Measurements from ENCODE around the gene MRPL12.
A peak's percentile ranks its signal among the peaks of the same experiment; 100 is the strongest.

Gene MRPL12

DNA sequence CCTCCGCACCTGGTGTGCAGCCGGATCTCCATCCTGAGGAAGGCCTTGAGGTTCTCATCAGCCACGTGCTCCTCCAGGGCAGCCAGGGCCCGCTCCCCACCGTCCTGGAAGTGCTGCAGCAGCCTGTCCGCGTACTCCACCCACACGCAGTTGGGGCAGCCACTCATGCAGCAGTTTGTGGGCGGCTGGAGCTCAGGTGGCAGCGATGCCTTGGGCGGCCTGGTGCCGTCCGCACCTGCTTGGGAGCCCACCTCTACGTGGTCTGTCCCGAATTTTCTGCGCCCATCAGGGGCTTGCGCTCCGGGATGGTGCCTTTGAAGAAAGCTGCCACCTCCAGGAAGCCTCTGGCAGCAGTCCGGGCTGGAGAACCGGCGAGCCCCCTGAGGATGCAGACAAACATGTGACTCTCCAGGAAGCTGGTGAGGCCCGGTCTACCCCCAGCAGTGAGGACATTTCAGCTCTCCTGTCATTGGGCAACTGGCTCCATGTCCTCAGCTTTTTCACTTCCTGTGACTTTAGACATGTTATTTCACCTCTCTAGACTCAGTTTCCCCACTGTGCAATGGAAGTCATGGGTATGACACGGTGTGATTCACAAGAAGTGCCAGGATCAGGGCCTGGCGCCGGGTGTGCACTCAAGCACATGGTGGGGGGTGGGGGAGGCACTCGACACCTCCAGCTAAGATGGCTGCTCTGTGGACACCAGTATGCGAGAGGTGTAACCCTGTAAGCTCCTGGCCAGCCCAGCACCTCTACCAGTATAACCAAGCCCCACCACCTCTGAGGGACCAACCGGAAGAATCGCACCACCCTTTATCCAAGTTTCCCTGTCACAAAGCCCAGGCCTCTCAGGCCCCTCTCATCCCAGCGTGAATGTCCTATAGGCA, 37.7 kb upstream of the MRPL12 start:
- TF ChIP-seq, protein P1, sequence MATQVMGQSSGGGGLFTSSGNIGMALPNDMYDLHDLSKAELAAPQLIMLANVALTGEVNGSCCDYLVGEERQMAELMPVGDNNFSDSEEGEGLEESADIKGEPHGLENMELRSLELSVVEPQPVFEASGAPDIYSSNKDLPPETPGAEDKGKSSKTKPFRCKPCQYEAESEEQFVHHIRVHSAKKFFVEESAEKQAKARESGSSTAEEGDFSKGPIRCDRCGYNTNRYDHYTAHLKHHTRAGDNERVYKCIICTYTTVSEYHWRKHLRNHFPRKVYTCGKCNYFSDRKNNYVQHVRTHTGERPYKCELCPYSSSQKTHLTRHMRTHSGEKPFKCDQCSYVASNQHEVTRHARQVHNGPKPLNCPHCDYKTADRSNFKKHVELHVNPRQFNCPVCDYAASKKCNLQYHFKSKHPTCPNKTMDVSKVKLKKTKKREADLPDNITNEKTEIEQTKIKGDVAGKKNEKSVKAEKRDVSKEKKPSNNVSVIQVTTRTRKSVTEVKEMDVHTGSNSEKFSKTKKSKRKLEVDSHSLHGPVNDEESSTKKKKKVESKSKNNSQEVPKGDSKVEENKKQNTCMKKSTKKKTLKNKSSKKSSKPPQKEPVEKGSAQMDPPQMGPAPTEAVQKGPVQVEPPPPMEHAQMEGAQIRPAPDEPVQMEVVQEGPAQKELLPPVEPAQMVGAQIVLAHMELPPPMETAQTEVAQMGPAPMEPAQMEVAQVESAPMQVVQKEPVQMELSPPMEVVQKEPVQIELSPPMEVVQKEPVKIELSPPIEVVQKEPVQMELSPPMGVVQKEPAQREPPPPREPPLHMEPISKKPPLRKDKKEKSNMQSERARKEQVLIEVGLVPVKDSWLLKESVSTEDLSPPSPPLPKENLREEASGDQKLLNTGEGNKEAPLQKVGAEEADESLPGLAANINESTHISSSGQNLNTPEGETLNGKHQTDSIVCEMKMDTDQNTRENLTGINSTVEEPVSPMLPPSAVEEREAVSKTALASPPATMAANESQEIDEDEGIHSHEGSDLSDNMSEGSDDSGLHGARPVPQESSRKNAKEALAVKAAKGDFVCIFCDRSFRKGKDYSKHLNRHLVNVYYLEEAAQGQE (IDR thresholded peaks at IDR 0.05; ENCODE audit: low read depth) = no peak
- TF ChIP-seq NFIC (IDR thresholded peaks at IDR 0.05) = no peak
- TF ChIP-seq CEBPB (IDR thresholded peaks at IDR 0.05) = no peak
- TF ChIP-seq TAF1 (IDR thresholded peaks at IDR 0.05; ENCODE audit: low read depth) = peak; percentile 18; the same call in 1 of the 2 replicates
- TF ChIP-seq, protein P2, sequence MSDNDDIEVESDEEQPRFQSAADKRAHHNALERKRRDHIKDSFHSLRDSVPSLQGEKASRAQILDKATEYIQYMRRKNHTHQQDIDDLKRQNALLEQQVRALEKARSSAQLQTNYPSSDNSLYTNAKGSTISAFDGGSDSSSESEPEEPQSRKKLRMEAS (IDR thresholded peaks at IDR 0.05) = peak; percentile 96
- TF ChIP-seq YY1 (IDR thresholded peaks at IDR 0.05; ENCODE audit: low read depth) = peak; percentile 85

DNA sequence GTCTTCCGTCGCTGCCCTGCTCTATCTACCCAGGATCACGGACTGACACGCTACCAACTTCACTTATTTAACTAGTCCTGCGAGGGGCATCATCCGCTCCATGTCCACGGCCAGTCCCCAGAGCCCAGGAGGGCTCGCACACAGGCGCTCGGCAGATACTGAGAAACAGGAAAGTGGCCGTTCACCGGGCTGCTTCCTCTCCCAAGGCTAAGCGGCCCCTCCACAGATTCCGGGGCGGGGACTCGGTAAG, 37.1 kb upstream of the MRPL12 start:
- TF ChIP-seq, protein P1 (IDR thresholded peaks at IDR 0.05; ENCODE audit: low read depth) = no peak
- TF ChIP-seq ZBTB7A (IDR thresholded peaks at IDR 0.05; ENCODE audit: low read depth) = no peak
- TF ChIP-seq, protein P3, sequence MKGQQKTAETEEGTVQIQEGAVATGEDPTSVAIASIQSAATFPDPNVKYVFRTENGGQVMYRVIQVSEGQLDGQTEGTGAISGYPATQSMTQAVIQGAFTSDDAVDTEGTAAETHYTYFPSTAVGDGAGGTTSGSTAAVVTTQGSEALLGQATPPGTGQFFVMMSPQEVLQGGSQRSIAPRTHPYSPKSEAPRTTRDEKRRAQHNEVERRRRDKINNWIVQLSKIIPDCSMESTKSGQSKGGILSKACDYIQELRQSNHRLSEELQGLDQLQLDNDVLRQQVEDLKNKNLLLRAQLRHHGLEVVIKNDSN (IDR thresholded peaks at IDR 0.05) = no peak
- TF ChIP-seq CREB1 (IDR thresholded peaks at IDR 0.05; ENCODE audit: low read depth) = no peak
- TF ChIP-seq NFIC (IDR thresholded peaks at IDR 0.05) = no peak
- TF ChIP-seq, protein P2 (IDR thresholded peaks at IDR 0.05) = no peak

DNA sequence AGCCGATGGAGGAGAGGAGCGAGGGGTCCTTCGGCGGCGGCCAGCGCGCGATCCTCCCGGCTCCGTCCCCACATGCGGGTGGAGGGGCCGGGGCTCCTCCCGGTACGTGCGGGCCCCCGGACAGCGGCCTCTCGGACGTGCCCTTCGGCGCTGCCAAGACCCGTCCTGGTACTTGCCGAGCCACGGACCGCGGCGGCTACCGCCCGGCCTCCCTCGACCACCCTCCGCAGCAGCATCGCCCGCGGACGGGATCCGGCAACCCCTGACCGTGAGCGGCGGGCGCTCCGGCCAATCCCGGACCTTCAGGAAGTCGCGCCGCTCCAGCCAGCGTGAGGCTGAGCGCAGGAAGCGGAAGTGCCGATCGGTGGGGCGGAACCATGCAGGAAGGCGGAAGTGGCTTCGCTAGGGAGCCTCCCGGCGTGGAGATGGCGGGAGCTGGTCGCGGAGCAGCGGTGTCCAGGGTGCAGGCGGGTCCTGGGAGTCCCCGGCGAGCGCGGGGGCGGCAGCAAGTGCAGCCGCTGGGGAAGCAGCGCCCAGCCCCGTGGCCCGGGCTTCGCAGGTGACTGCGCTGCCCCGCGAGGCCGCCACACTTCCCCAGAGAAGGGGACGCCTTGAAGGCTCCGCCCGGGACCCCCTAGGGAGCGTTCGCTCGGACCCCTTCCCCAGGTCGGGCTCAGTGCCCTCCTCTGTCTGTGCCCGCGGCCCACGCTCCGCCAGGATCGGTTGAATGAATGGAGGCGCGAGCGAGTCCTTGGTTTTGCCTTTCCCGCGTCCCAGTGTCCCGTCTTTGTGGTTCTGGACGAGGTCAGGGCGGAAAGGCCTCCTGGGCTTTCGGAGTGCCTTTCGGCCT, 36.6 kb upstream of the MRPL12 start, which contains the start of the genes CCDC137 and OXLD1:
CCDC137 (plus strand) TSS at position 396 of the 850 bp plus-strand sequence; CDS start at position 426, 30 bp downstream.
OXLD1 (minus strand) TSS at position 264 of the 850 bp plus-strand sequence; CDS start at position 236, 28 bp downstream.
- no peak for TF ChIP-seq RAD21 (IDR thresholded peaks at IDR 0.05; ENCODE audit: low read depth)
- TF ChIP-seq, protein P1 (IDR thresholded peaks at IDR 0.05; ENCODE audit: low read depth) = no peak
- TF ChIP-seq ZBTB7A (IDR thresholded peaks at IDR 0.05; ENCODE audit: low read depth) = peak; percentile 41
- TF ChIP-seq FOXM1 (IDR thresholded peaks at IDR 0.05; ENCODE audit: borderline replicate concordance, low read depth) = no peak
- TF ChIP-seq, protein P2 (IDR thresholded peaks at IDR 0.05) = peak; percentile 92
- TF ChIP-seq, protein P3 (IDR thresholded peaks at IDR 0.05) = no peak
- TF ChIP-seq YY1 (IDR thresholded peaks at IDR 0.05; ENCODE audit: low read depth) = peak; percentile 90
- TF ChIP-seq EGR1 (IDR thresholded peaks at IDR 0.05) = peak; percentile 65; the same call in 1 of the 2 replicates
- no peak; the same call in 1 of the 2 replicates for TF ChIP-seq NFIC (IDR thresholded peaks at IDR 0.05)
- TF ChIP-seq TAF1 (IDR thresholded peaks at IDR 0.05; ENCODE audit: low read depth) = peak; percentile 98
- TF ChIP-seq CREB1 (IDR thresholded peaks at IDR 0.05; ENCODE audit: low read depth) = no peak
- no peak; the same call in 1 of the 2 replicates for TF ChIP-seq CEBPB (IDR thresholded peaks at IDR 0.05)
- TF ChIP-seq TCF12 (IDR thresholded peaks at IDR 0.05; ENCODE audit: low read depth) = peak; percentile 65
- TF ChIP-seq EP300 (IDR thresholded peaks at IDR 0.05; ENCODE audit: borderline replicate concordance) = no peak; the same call in 1 of the 2 replicates
- peak; percentile 47 for TF ChIP-seq TEAD4 (IDR thresholded peaks at IDR 0.05)
